OCI-LY1 (cell line): ENCODE results near the gene BPIFB3.

ENCODE experiments used
- H2AFZ ChIP-seq: fragments of 200-600 bp; sonication (generic), shearing (Covaris generic); 2 replicates; pipeline ENCODE4 v1.6.0; 2014; ENCODE audit warnings: antibody characterized with exemption, mild to moderate bottlenecking, low read length
- H3F3A ChIP-seq: fragments of 200-600 bp; sonication (generic), shearing (Covaris generic); 2 replicates; pipeline ENCODE4 v1.6.0; 2014; ENCODE audit warnings: mild to moderate bottlenecking, antibody characterized with exemption, low read length, moderate library complexity; ENCODE audit not compliant: insufficient read depth
- H3K27ac ChIP-seq: fragments of 200-600 bp; sonication (generic); 2 replicates; pipeline ENCODE4 v1.5.1; 2014; ENCODE audit warnings: low read length, mixed run types, mild to moderate bottlenecking, low read depth; ENCODE audit not compliant: poor library complexity, severe bottlenecking
- H3K27me3 ChIP-seq: fragments of 200-600 bp; sonication (generic); 2 replicates; pipeline ENCODE4 v1.6.0; 2014; ENCODE audit warnings: antibody characterized with exemption, mild to moderate bottlenecking, low read length, moderate library complexity; ENCODE audit not compliant: insufficient read depth
- H3K36me3 ChIP-seq: fragments of 200-600 bp; sonication (generic); 2 replicates; pipeline ENCODE4 v1.6.1; 2014; ENCODE audit warnings: mild to moderate bottlenecking, antibody characterized with exemption, low read length, moderate library complexity, mixed read lengths; ENCODE audit not compliant: insufficient read depth
- H3K4me1 ChIP-seq: fragments of 200-600 bp; sonication (generic); 2 replicates; pipeline ENCODE4 v1.5.1; 2014; ENCODE audit warnings: mild to moderate bottlenecking, low read length, moderate library complexity; ENCODE audit not compliant: insufficient read depth, severe bottlenecking
- H3K4me2 ChIP-seq: fragments of 200-600 bp; sonication (generic), shearing (Covaris generic); 2 replicates; pipeline ENCODE4 v1.6.1; 2014; ENCODE audit warnings: low read length
- H3K4me3 ChIP-seq: fragments of 200-600 bp; sonication (generic); 2 replicates; pipeline ENCODE4 v1.5.1; 2014; ENCODE audit warnings: low read length, low read depth, mild to moderate bottlenecking, mixed read lengths; ENCODE audit not compliant: poor library complexity, severe bottlenecking
- H3K79me2 ChIP-seq: fragments of 200-600 bp; shearing (Covaris generic); 2 replicates; pipeline ENCODE4 v1.6.1; 2016; ENCODE audit warnings: mixed run types, low read length, mixed read lengths; ENCODE audit not compliant: insufficient read depth
- H3K9ac ChIP-seq: fragments of 200-600 bp; sonication (generic), shearing (Covaris generic); 2 replicates; pipeline ENCODE4 v1.6.1; 2014; ENCODE audit warnings: mild to moderate bottlenecking, low read length, mixed read lengths
- H3K9me2 ChIP-seq: fragments of 200-600 bp; sonication (generic), shearing (Covaris generic); 2 replicates; pipeline ENCODE4 v1.6.1; 2014; ENCODE audit warnings: low read depth, mild to moderate bottlenecking, low read length, mixed read lengths
- H3K9me3 ChIP-seq: fragments of 200-600 bp; shearing (Covaris generic); 2 replicates; pipeline ENCODE4 v1.6.1; 2014; ENCODE audit warnings: low read length, mixed read lengths
- H4K20me1 ChIP-seq: fragments of 200-600 bp; sonication (generic), shearing (Covaris generic); 2 replicates; pipeline ENCODE4 v1.6.0; 2016; ENCODE audit warnings: mild to moderate bottlenecking, low read length; ENCODE audit not compliant: insufficient read depth
- EZH2 ChIP-seq: fragments of 200-600 bp; sonication (generic), shearing (Covaris generic); IDR thresholded peaks from 2 replicates; pipeline ENCODE4 v1.8.0; 2017; ENCODE audit warnings: borderline replicate concordance, mixed run types, mild to moderate bottlenecking, antibody characterized with exemption, low read length, moderate library complexity, mixed read lengths
- TF ChIP-seq, protein P1 (sequence below): fragments of 200-600 bp; sonication (generic), shearing (Covaris generic); IDR thresholded peaks from 2 replicates; pipeline ENCODE4 v1.5.1; 2017; ENCODE audit warnings: mild to moderate bottlenecking, antibody characterized with exemption, low read length, moderate library complexity, mixed read lengths

BPIFB3 gene

DNA sequence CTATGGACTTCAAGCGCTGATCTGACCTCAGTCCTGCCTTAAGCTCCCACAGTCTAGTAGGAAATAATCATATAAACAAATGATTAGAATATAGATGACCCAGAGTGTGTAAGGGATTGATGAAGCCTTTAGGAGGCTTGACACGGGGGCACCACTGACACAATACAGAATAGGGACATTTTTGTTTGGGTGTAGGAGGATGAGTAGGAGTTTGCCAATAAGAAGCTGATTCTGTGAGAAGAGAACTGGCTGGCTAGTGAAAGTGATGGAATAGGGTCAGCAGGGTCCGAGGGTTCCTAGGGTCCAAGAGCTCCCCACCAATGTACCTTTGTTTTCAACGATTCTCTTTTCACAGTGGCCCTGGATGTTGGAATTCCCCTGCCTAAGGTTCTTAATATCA is 18.7 kb downstream of the BPIFB3 start:
- Histone ChIP-seq H4K20me1 (no peaks in the 10 kb centered on the region), H3F3A (no peaks in the 10 kb centered on the region), H3K4me3 (no peak overlapping the region), H3K4me2 (no peak overlapping the region), H3K9me2 (no peaks in the 10 kb centered on the region), H3K4me1 (no peaks in the 10 kb centered on the region), H3K27me3 (peaks cover 4% of the 10 kb centered on the region; the same call in 1 of the 2 replicates), H3K36me3 (no peaks in the 10 kb centered on the region), H3K9me3 (no peaks in the 10 kb centered on the region), H3K9ac (no peak overlapping the region), H2AFZ (no peak overlapping the region), H3K79me2 (no peaks in the 10 kb centered on the region), H3K27ac (no peak overlapping the region)
- TF ChIP-seq EZH2: no peak
- TF ChIP-seq, protein P1, sequence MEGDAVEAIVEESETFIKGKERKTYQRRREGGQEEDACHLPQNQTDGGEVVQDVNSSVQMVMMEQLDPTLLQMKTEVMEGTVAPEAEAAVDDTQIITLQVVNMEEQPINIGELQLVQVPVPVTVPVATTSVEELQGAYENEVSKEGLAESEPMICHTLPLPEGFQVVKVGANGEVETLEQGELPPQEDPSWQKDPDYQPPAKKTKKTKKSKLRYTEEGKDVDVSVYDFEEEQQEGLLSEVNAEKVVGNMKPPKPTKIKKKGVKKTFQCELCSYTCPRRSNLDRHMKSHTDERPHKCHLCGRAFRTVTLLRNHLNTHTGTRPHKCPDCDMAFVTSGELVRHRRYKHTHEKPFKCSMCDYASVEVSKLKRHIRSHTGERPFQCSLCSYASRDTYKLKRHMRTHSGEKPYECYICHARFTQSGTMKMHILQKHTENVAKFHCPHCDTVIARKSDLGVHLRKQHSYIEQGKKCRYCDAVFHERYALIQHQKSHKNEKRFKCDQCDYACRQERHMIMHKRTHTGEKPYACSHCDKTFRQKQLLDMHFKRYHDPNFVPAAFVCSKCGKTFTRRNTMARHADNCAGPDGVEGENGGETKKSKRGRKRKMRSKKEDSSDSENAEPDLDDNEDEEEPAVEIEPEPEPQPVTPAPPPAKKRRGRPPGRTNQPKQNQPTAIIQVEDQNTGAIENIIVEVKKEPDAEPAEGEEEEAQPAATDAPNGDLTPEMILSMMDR: no peak

DNA sequence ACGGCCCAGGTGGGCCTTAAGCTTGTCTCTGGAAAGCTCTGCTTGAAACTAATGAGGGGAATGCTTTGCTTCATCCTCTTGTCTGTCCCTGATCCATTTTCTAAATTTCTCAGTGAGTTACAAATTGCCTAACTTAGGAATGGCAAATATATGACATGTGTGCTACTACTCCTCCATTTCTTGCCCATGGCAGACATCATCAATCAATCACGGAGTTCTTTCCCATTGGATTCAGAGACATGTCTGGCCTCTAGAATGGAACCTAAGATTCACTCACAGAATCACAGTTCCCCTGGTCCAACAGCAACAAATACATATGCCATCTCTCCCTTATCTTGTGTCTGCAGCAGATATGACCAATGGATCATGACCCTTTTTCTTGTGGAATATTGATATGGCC is 19.1 kb downstream of the BPIFB3 start:
- Histone ChIP-seq H3K4me1 (no peaks in the 10 kb centered on the region), H3K9me3 (no peaks in the 10 kb centered on the region), H3K9ac (no peak overlapping the region), H3K9me2 (no peaks in the 10 kb centered on the region), H3K4me2 (no peak overlapping the region), H3K4me3 (no peak overlapping the region), H3F3A (no peaks in the 10 kb centered on the region), H4K20me1 (no peaks in the 10 kb centered on the region), H3K79me2 (no peaks in the 10 kb centered on the region), H3K27me3 (peaks cover 6% of the 10 kb centered on the region; the same call in 1 of the 2 replicates), H3K36me3 (no peaks in the 10 kb centered on the region), H2AFZ (no peak overlapping the region), H3K27ac (no peak overlapping the region)
- TF ChIP-seq EZH2: no peak
- TF ChIP-seq, protein P1: no peak

DNA sequence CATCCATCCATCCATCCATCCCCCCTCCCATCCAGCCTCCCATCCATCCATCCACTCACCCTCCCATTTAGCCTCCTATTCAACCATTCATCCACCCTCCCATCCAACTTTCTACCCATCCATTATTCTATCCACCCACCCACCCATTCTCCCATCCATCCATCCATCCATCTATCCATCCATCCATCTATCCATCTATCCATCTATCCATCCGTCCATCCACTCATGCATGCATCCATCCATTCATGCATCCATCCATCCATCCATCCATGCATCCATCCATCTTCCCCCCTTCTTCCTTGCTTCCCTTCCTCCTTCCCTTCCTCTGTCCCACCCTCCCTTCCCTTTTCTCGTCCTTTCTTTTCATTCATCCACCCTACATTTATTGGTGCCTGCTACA is 21.0 kb downstream of the BPIFB3 start:
- Histone ChIP-seq H3K9me3 (no peaks in the 10 kb centered on the region), H4K20me1 (no peaks in the 10 kb centered on the region), H3K27me3 (peaks cover 11% of the 10 kb centered on the region), H3K36me3 (no peaks in the 10 kb centered on the region), H3K4me3 (no peak overlapping the region), H3K27ac (no peak overlapping the region), H3F3A (no peaks in the 10 kb centered on the region), H3K79me2 (no peaks in the 10 kb centered on the region), H3K9ac (no peak overlapping the region), H3K4me1 (no peaks in the 10 kb centered on the region), H3K4me2 (no peak overlapping the region), H3K9me2 (no peaks in the 10 kb centered on the region), H2AFZ (no peak overlapping the region)
- TF ChIP-seq EZH2: no peak
- TF ChIP-seq, protein P1: no peak
